Keratinocyte (primary cell): ENCODE data around the gene NUMBL.
"Not testable (repeated sequence)": the region's sequence is repeated elsewhere in the genome, so short reads cannot be mapped to it uniquely, and the experiment has no call there.

Experiments
- EZH2 ChIP-seq: IDR thresholded peaks from one replicate; pipeline ENCODE4 v1.6.1; 2012; ENCODE audit warnings: inconsistent platforms, mild to moderate bottlenecking, low read length, moderate library complexity
- TF ChIP-seq, protein P1 (sequence below), 3 experiments: IDR thresholded peaks in 1 of 3; conservative IDR thresholded peaks in 1 of 3; optimal IDR thresholded peaks in 1 of 3; 2 replicates in 2 of 3; 3 replicates in 1 of 3; pipeline versions ENCODE3 to v1.5.1; 2011; ENCODE audit warnings: low read length in 3 of 3, mild to moderate bottlenecking in 3 of 3, moderate library complexity in 2 of 3, control low read depth in 1 of 3, inconsistent platforms in 1 of 3; ENCODE audit not compliant: insufficient read depth in 2 of 3; ENCODE audit errors: extremely low read depth in 1 of 3

- TF ChIP-seq, protein P1, sequence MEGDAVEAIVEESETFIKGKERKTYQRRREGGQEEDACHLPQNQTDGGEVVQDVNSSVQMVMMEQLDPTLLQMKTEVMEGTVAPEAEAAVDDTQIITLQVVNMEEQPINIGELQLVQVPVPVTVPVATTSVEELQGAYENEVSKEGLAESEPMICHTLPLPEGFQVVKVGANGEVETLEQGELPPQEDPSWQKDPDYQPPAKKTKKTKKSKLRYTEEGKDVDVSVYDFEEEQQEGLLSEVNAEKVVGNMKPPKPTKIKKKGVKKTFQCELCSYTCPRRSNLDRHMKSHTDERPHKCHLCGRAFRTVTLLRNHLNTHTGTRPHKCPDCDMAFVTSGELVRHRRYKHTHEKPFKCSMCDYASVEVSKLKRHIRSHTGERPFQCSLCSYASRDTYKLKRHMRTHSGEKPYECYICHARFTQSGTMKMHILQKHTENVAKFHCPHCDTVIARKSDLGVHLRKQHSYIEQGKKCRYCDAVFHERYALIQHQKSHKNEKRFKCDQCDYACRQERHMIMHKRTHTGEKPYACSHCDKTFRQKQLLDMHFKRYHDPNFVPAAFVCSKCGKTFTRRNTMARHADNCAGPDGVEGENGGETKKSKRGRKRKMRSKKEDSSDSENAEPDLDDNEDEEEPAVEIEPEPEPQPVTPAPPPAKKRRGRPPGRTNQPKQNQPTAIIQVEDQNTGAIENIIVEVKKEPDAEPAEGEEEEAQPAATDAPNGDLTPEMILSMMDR (optimal IDR thresholded peaks at IDR 0.05 in 1 of 3, IDR thresholded peaks at IDR 0.05 in 1 of 3, conservative IDR thresholded peaks at IDR 0.05 in 1 of 3; ENCODE audit: extremely low read depth in 1 of 3, insufficient read depth in 2 of 3, low read length in 3 of 3) = not testable (repeated sequence)
- not testable (repeated sequence) for TF ChIP-seq EZH2
Measured at GRCh38 chr19:40732304-40732703, 41.9 kb upstream of the NUMBL start.
